ENCODE results near the gene SLC23A2.

Gene SLC23A2

GRCh38 chr20:4835244-4836177 is 165.8 kb downstream of the SLC23A2 start:
- no peak for FAIRE-seq

GRCh38 chr20:4833074-4833728 is 168.1 kb downstream of the SLC23A2 start:
- DNase-seq (ENCODE audit: insufficient read length, low spot score) (no peak), FAIRE-seq (no peak)
- TF ChIP-seq PAX5 (IDR thresholded peaks at IDR 0.05; ENCODE audit: insufficient read depth, low read length, severe bottlenecking): no peak
- no peak for TF ChIP-seq SPI1 (IDR thresholded peaks at IDR 0.05; ENCODE audit: low read depth, low read length)
- TF ChIP-seq TAF1 (IDR thresholded peaks at IDR 0.05; ENCODE audit: low read depth, low read length): no peak

More at GRCh38 chr20:4835244-4836177, 165.8 kb downstream of the SLC23A2 start:
- DNase-seq (ENCODE audit: insufficient read length, low spot score): no peak
- TF ChIP-seq PAX5 (IDR thresholded peaks at IDR 0.05; ENCODE audit: insufficient read depth, low read length, severe bottlenecking) (no peak), POLR2AphosphoS5 (IDR thresholded peaks at IDR 0.05; ENCODE audit: low read depth, low read length) (no peak), POLR2A (IDR thresholded peaks at IDR 0.05; ENCODE audit: low read depth, low read length) (no peak), POU2F2 (IDR thresholded peaks at IDR 0.05; ENCODE audit: low read depth, low read length) (no peak)

- DNase-seq (ENCODE audit: insufficient read length, low spot score): no peak
- no peak for FAIRE-seq
- no peak for TF ChIP-seq POLR2AphosphoS5 (IDR thresholded peaks at IDR 0.05; ENCODE audit: low read depth, low read length)
Measured at GRCh38 chr20:4832469-4832868, 168.8 kb downstream of the SLC23A2 start.

GRCh38 chr20:4830696-4831095 is 170.6 kb downstream of the SLC23A2 start:
- no peak for TF ChIP-seq TAF1 (IDR thresholded peaks at IDR 0.05; ENCODE audit: low read depth, low read length)
- TF ChIP-seq POLR2AphosphoS5 (IDR thresholded peaks at IDR 0.05; ENCODE audit: low read depth, low read length): no peak
- TF ChIP-seq PAX5 (IDR thresholded peaks at IDR 0.05; ENCODE audit: insufficient read depth, low read length, severe bottlenecking): no peak
- no peak for TF ChIP-seq SPI1 (IDR thresholded peaks at IDR 0.05; ENCODE audit: low read depth, low read length)
- TF ChIP-seq POLR2A (IDR thresholded peaks at IDR 0.05; ENCODE audit: low read depth, low read length): no peak
- no peak for TF ChIP-seq POU2F2 (IDR thresholded peaks at IDR 0.05; ENCODE audit: low read depth, low read length)
- no peak for FAIRE-seq

GRCh38 chr20:4830259-4830658 is 171.1 kb downstream of the SLC23A2 start:
- DNase-seq (ENCODE audit: insufficient read length, low spot score): no peak
- TF ChIP-seq POU2F2 (IDR thresholded peaks at IDR 0.05; ENCODE audit: low read depth, low read length): no peak
- no peak for TF ChIP-seq POLR2A (IDR thresholded peaks at IDR 0.05; ENCODE audit: low read depth, low read length)
- TF ChIP-seq PAX5 (IDR thresholded peaks at IDR 0.05; ENCODE audit: insufficient read depth, low read length, severe bottlenecking): no peak
- TF ChIP-seq SPI1 (IDR thresholded peaks at IDR 0.05; ENCODE audit: low read depth, low read length): no peak
- TF ChIP-seq POLR2AphosphoS5 (IDR thresholded peaks at IDR 0.05; ENCODE audit: low read depth, low read length): no peak
- TF ChIP-seq TAF1 (IDR thresholded peaks at IDR 0.05; ENCODE audit: low read depth, low read length): no peak
- FAIRE-seq: no peak

More at GRCh38 chr20:4830696-4831095, 170.6 kb downstream of the SLC23A2 start:
- no peak for DNase-seq (ENCODE audit: insufficient read length, low spot score)

GRCh38 chr20:4829514-4830215 is 171.6 kb downstream of the SLC23A2 start:
- DNase-seq (ENCODE audit: insufficient read length, low spot score): no peak
- FAIRE-seq: peak; percentile 51
- TF ChIP-seq SPI1 (IDR thresholded peaks at IDR 0.05; ENCODE audit: low read depth, low read length): 0 out of 2 replicates have a peak, but pooled peaks have one; percentile 5
- no peak for TF ChIP-seq TAF1 (IDR thresholded peaks at IDR 0.05; ENCODE audit: low read depth, low read length)

GRCh38 chr20:4828830-4829513 is 172.3 kb downstream of the SLC23A2 start:
- no peak for DNase-seq (ENCODE audit: insufficient read length, low spot score)
- TF ChIP-seq POU2F2 (IDR thresholded peaks at IDR 0.05; ENCODE audit: low read depth, low read length) (no peak), POLR2A (IDR thresholded peaks at IDR 0.05; ENCODE audit: low read depth, low read length) (no peak), POLR2AphosphoS5 (IDR thresholded peaks at IDR 0.05; ENCODE audit: low read depth, low read length) (no peak), TAF1 (IDR thresholded peaks at IDR 0.05; ENCODE audit: low read depth, low read length) (no peak), SPI1 (IDR thresholded peaks at IDR 0.05; ENCODE audit: low read depth, low read length) (no peak), PAX5 (IDR thresholded peaks at IDR 0.05; ENCODE audit: insufficient read depth, low read length, severe bottlenecking) (no peak)
- FAIRE-seq: no peak

- DNase-seq (ENCODE audit: insufficient read length, low spot score) (no peak), FAIRE-seq (no peak)
- TF ChIP-seq PAX5 (IDR thresholded peaks at IDR 0.05; ENCODE audit: insufficient read depth, low read length, severe bottlenecking): no peak
- no peak for TF ChIP-seq SPI1 (IDR thresholded peaks at IDR 0.05; ENCODE audit: low read depth, low read length)
- TF ChIP-seq POLR2A (IDR thresholded peaks at IDR 0.05; ENCODE audit: low read depth, low read length): no peak
- no peak for TF ChIP-seq TAF1 (IDR thresholded peaks at IDR 0.05; ENCODE audit: low read depth, low read length)
- no peak for TF ChIP-seq POLR2AphosphoS5 (IDR thresholded peaks at IDR 0.05; ENCODE audit: low read depth, low read length)
- TF ChIP-seq POU2F2 (IDR thresholded peaks at IDR 0.05; ENCODE audit: low read depth, low read length): no peak
Measured at GRCh38 chr20:4821590-4821989, 179.7 kb downstream of the SLC23A2 start.

- DNase-seq (ENCODE audit: insufficient read length, low spot score) (no peak), FAIRE-seq (no peak)
- TF ChIP-seq POLR2A (IDR thresholded peaks at IDR 0.05; ENCODE audit: low read depth, low read length) (no peak), SPI1 (IDR thresholded peaks at IDR 0.05; ENCODE audit: low read depth, low read length) (no peak), PAX5 (IDR thresholded peaks at IDR 0.05; ENCODE audit: insufficient read depth, low read length, severe bottlenecking) (no peak)
Measured at GRCh38 chr20:4820806-4821518, 180.3 kb downstream of the SLC23A2 start.
